H9 (cell line): Measurements from ENCODE around the gene OR4D5. TPM values are rescaled to one million over a fixed set of nuclear protein-coding genes. Genes with fewer than 3 reads are reported as not detected.

Source experiments
- DNase-seq: peaks from one replicate; pipeline ENCODE4 v3.0.0-alpha.2; 2017
- H2AFZ ChIP-seq: one replicate; pipeline ENCODE4 v1.6.1; 2013; ENCODE audit warnings: mild to moderate bottlenecking, low read length, control low read depth, moderate library complexity
- H2AK5ac ChIP-seq: 2 replicates; pipeline ENCODE4 v1.6.1; 2013; ENCODE audit warnings: low read length, control low read depth, mixed read lengths; ENCODE audit not compliant: insufficient read length
- H2BK120ac ChIP-seq: one replicate; pipeline ENCODE4 v1.6.1; 2013; ENCODE audit warnings: low read depth, mild to moderate bottlenecking, low read length, control low read depth, inconsistent platforms; ENCODE audit not compliant: poor library complexity, severe bottlenecking
- H2BK12ac ChIP-seq: 2 replicates; pipeline ENCODE4 v1.6.1; 2013; ENCODE audit warnings: low read length, control low read depth, mixed read lengths, low read depth; ENCODE audit not compliant: insufficient read length
- H2BK15ac ChIP-seq: 2 replicates; pipeline ENCODE4 v1.6.1; 2013; ENCODE audit warnings: low read depth, low read length, control low read depth
- H2BK20ac ChIP-seq: one replicate; pipeline ENCODE4 v1.6.1; 2013; ENCODE audit warnings: low read depth, mild to moderate bottlenecking, low read length, control low read depth, inconsistent platforms; ENCODE audit not compliant: poor library complexity, severe bottlenecking
- H2BK5ac ChIP-seq: 2 replicates; pipeline ENCODE4 v1.6.1; 2013; ENCODE audit warnings: low read length, control low read depth, mixed read lengths; ENCODE audit not compliant: insufficient read length
- H3K14ac ChIP-seq: 2 replicates; pipeline ENCODE4 v1.6.1; 2013; ENCODE audit warnings: low read length, control low read depth; ENCODE audit not compliant: insufficient read depth
- H3K18ac ChIP-seq: 2 replicates; pipeline ENCODE4 v1.6.1; 2013; ENCODE audit warnings: low read depth, mild to moderate bottlenecking, mixed read lengths, low read length, control low read depth; ENCODE audit not compliant: insufficient read length
- H3K23ac ChIP-seq: 2 replicates; pipeline ENCODE4 v1.6.1; 2013; ENCODE audit warnings: low read length, control low read depth, mixed read lengths, low read depth; ENCODE audit not compliant: insufficient read length
- H3K23me2 ChIP-seq: 2 replicates; pipeline ENCODE4 v1.6.1; 2013; ENCODE audit warnings: low read depth, mild to moderate bottlenecking, mixed read lengths, low read length, control low read depth; ENCODE audit not compliant: insufficient read length, poor library complexity, severe bottlenecking
- H3K27ac ChIP-seq: 2 replicates; pipeline ENCODE4 v1.5.1; 2013; ENCODE audit warnings: low read length, control low read depth, mixed read lengths, low read depth; ENCODE audit not compliant: insufficient read length
- H3K27me3 ChIP-seq: 2 replicates; pipeline ENCODE4 v1.6.1; 2013; ENCODE audit warnings: low read length, control low read depth, inconsistent platforms; ENCODE audit not compliant: insufficient read depth
- H3K4ac ChIP-seq: 2 replicates; pipeline ENCODE4 v1.6.1; 2013; ENCODE audit warnings: low read depth, mild to moderate bottlenecking, control low read depth, inconsistent platforms, low read length, moderate library complexity
- H3K4me1 ChIP-seq: 2 replicates; pipeline ENCODE4 v1.6.1; 2013; ENCODE audit warnings: low read length, control low read depth, inconsistent platforms; ENCODE audit not compliant: insufficient read depth
- H3K4me2 ChIP-seq: 2 replicates; pipeline ENCODE4 v1.6.1; 2013; ENCODE audit warnings: low read length, control low read depth, mixed read lengths; ENCODE audit not compliant: insufficient read length, insufficient read depth
- H3K56ac ChIP-seq: 2 replicates; pipeline ENCODE4 v1.6.1; 2013; ENCODE audit warnings: low read depth, mild to moderate bottlenecking, mixed read lengths, low read length, control low read depth; ENCODE audit not compliant: insufficient read length
- H3K79me1 ChIP-seq: 2 replicates; pipeline ENCODE4 v1.6.1; 2013; ENCODE audit warnings: low read depth, mild to moderate bottlenecking, moderate library complexity, low read length, control low read depth, inconsistent platforms; ENCODE audit not compliant: insufficient read depth, poor library complexity, severe bottlenecking
- H3K79me2 ChIP-seq: 2 replicates; pipeline ENCODE4 v1.6.1; 2013; ENCODE audit warnings: low read length, control low read depth, inconsistent platforms; ENCODE audit not compliant: insufficient read depth
- H3K9ac ChIP-seq: 2 replicates; pipeline ENCODE4 v1.6.1; 2013; ENCODE audit warnings: low read length, control low read depth, mixed read lengths; ENCODE audit not compliant: insufficient read length; ENCODE audit errors: extremely low read depth
- H3K9me3 ChIP-seq: one replicate; pipeline ENCODE4 v1.6.1; 2013; ENCODE audit warnings: low read depth, low read length, inconsistent platforms; ENCODE audit not compliant: control insufficient read depth
- H3T11ph ChIP-seq: one replicate; pipeline ENCODE4 v1.6.1; 2013; ENCODE audit warnings: mild to moderate bottlenecking, low read length, control low read depth, inconsistent platforms
- H4K20me1 ChIP-seq: one replicate; pipeline ENCODE4 v1.6.1; 2013; ENCODE audit not compliant: control insufficient read depth, insufficient read length, insufficient read depth
- H4K5ac ChIP-seq: 2 replicates; pipeline ENCODE4 v1.6.1; 2013; ENCODE audit warnings: low read depth, mild to moderate bottlenecking, mixed read lengths, low read length, control low read depth; ENCODE audit not compliant: insufficient read length
- H4K8ac ChIP-seq: replicated peaks from 2 replicates; pipeline ENCODE4 v1.6.1; 2013; ENCODE audit warnings: low read length, control low read depth, mixed read lengths, low read depth; ENCODE audit not compliant: insufficient read length
- H4K91ac ChIP-seq: 2 replicates; pipeline ENCODE4 v1.6.1; 2013; ENCODE audit warnings: low read depth, mild to moderate bottlenecking, moderate library complexity, mixed read lengths, low read length, control low read depth; ENCODE audit not compliant: insufficient read length
- H3K27ac Mint-ChIP-seq, 3 experiments: 2 replicates in 2 of 3; 3 replicates in 1 of 3; pipeline ENCODE4 v1.8.0; 2020 to 2021; ENCODE audit warnings: mixed read lengths in 3 of 3, mild to moderate bottlenecking in 1 of 3, moderate library complexity in 1 of 3
- H3K27me3 Mint-ChIP-seq: 2 replicates; pipeline ENCODE4 v1.8.0; 2021; ENCODE audit warnings: low read depth, mild to moderate bottlenecking, moderate library complexity, mixed read lengths
- H3K36me3 Mint-ChIP-seq, 3 experiments: 2 replicates in 2 of 3; 3 replicates in 1 of 3; pipeline ENCODE4 v1.8.0; 2020 to 2021; ENCODE audit warnings: low read depth in 3 of 3, mixed read lengths in 3 of 3; ENCODE audit not compliant: insufficient read depth in 1 of 3
- H3K4me1 Mint-ChIP-seq, 2 experiments: 2 replicates each; pipeline ENCODE4 v1.8.0; 2020; ENCODE audit warnings: mixed read lengths in 2 of 2
- H3K4me3 Mint-ChIP-seq, 2 experiments: 2 replicates in 1 of 2; 3 replicates in 1 of 2; pipeline ENCODE4 v1.8.0; 2020 to 2021; ENCODE audit warnings: mild to moderate bottlenecking in 2 of 2, mixed read lengths in 2 of 2, moderate library complexity in 1 of 2
- H3K9me3 Mint-ChIP-seq, 2 experiments: 2 replicates in 1 of 2; 3 replicates in 1 of 2; pipeline ENCODE4 v1.8.0; 2020; ENCODE audit warnings: mild to moderate bottlenecking in 2 of 2, mixed read lengths in 2 of 2, moderate library complexity in 1 of 2
- CTCF ChIP-seq: fragments of 200-600 bp; sonication (generic); conservative IDR thresholded peaks from 3 replicates; pipeline ENCODE4 v1.8.0; 2021; ENCODE audit warnings: antibody characterized with exemption, mild to moderate bottlenecking
- WGBS: extraction: QIAGEN DNeasy Blood & Tissue Kit; methylation state at CpG from one replicate; pipeline ENCODE4 v1.1.7; 2013; ENCODE audit warnings: missing lambda C conversion rate, low lambda C conversion rate, mixed read lengths; ENCODE audit not compliant: insufficient read length; ENCODE audit errors: extremely low coverage; 5-methylcytosine and 5-hydroxymethylcytosine counted together
- total RNA-seq: library from RNA; stranded (reverse); gene quantifications from 2 replicates; pipeline ENCODE4 v1.2.1, GENCODE V29; 2021

The OR4D5 gene
- total RNA-seq, 1 experiment from 2014 or later: not detected

DNA sequence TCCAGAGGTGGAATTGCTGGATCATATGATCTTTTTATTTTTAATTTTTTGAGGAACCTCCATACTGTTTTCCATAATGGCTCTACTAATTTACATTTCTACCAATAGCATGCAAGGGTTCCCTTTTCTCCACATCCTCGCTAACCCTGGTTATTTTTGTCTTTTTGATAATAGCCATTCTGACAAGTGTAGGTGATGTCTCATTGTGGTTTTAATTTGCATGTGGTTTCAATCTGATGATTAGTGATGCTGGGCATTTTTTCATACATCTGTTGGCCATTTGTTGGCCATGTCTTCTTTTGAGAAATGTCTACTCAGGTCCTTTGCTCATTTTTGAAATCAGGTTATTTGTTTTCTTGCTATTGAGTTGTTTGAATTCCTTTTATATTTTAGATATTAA is 15.4 kb upstream of the OR4D5 start:
- Histone ChIP-seq H3K14ac (no peak overlapping the region), H4K91ac (no peak overlapping the region), H3K79me2 (no peaks in the 10 kb centered on the region), H3K4ac (no peak overlapping the region), H2BK120ac (no peak overlapping the region), H3K4me1 (no peaks in the 10 kb centered on the region), H3K23ac (no peak overlapping the region), H2AFZ (no peak overlapping the region), H4K20me1 (no peaks in the 10 kb centered on the region), H2AK5ac (no peak overlapping the region), H3K18ac (no peak overlapping the region), H4K8ac (no peak overlapping the region), H2BK20ac (no peak overlapping the region), H3K27ac (no peak overlapping the region), H3K27me3 (no peaks in the 10 kb centered on the region), H3K9me3 (no peaks in the 10 kb centered on the region), H3K56ac (no peak overlapping the region), H3K9ac (no peak overlapping the region), H2BK12ac (no peak overlapping the region), H3K79me1 (no peaks in the 10 kb centered on the region), H4K5ac (no peak overlapping the region), H2BK5ac (no peak overlapping the region), H3K23me2 (no peaks in the 10 kb centered on the region), H3K4me2 (no peak overlapping the region), H2BK15ac (no peak overlapping the region), H3T11ph (no peak overlapping the region)
- no peak overlapping the region for H3K27ac Mint-ChIP-seq
- H3K36me3 Mint-ChIP-seq: no peaks in the 10 kb centered on the region
- no peaks in the 10 kb centered on the region for H3K4me1 Mint-ChIP-seq
- no CpG with 5 or more reads among the region's 1 CpG for WGBS
- no peaks in the 10 kb centered on the region for H3K27me3 Mint-ChIP-seq
- no peak for TF ChIP-seq CTCF
- no peak for DNase-seq
- no peaks in the 10 kb centered on the region for H3K9me3 Mint-ChIP-seq
- no peak overlapping the region for H3K4me3 Mint-ChIP-seq
